Neural progenitor cell (in vitro differentiated cells): Measurements from ENCODE around the gene EID2B.

ENCODE experiments used
- CTCF ChIP-seq: fragments of 200-600 bp; sonication (generic); IDR thresholded peaks from 2 replicates; pipeline ENCODE4 v1.5.1; 2017; ENCODE audit warnings: antibody characterized with exemption, mild to moderate bottlenecking
- EZH2 ChIP-seq: fragments of 200-600 bp; sonication (generic); IDR thresholded peaks from 2 replicates; pipeline ENCODE4 v1.6.1; 2017; ENCODE audit warnings: antibody characterized with exemption, mild to moderate bottlenecking, moderate library complexity
- EZH2phosphoT487 ChIP-seq: fragments of 200-600 bp; sonication (generic); IDR thresholded peaks from 2 replicates; pipeline ENCODE4 v1.6.1; 2017; ENCODE audit warnings: antibody characterized with exemption

GRCh38 chr19:39544911-39545310 is 12.3 kb upstream of the EID2B start:
- TF ChIP-seq CTCF: no peak
- no peak for TF ChIP-seq EZH2
- no peak for TF ChIP-seq EZH2phosphoT487
